K562 (cell line): ENCODE data around the gene RNF121. TPM values are rescaled to one million over a fixed set of nuclear protein-coding genes. Genes with fewer than 3 reads are reported as not detected.
A peak's percentile ranks its signal among the peaks of the same experiment; 100 is the strongest.

Experiments
- CCNT2 ChIP-seq: IDR thresholded peaks from 2 replicates; pipeline ENCODE4 v1.6.1; 2011; ENCODE audit warnings: borderline replicate concordance, low read depth, mild to moderate bottlenecking, moderate library complexity, mixed read lengths, low read length; ENCODE audit not compliant: insufficient read length; ENCODE audit errors: extremely low read depth
- ELF2 ChIP-seq: fragments of 250-450 bp; sonication (Bioruptor Pico); IDR thresholded peaks from 2 replicates; pipeline ENCODE4 v1.5.0; 2021; ENCODE audit warnings: mild to moderate bottlenecking
- FOXJ2 ChIP-seq: fragments of 200-800 bp; sonication (Bioruptor generic); IDR thresholded peaks from 2 replicates; pipeline ENCODE4 v1.6.1; 2016; ENCODE audit warnings: missing genetic modification characterization, missing compliant biosample characterization
- HDAC1 ChIP-seq, 2 experiments: fragments of 450-650 bp; IDR thresholded peaks; 2 replicates each; pipeline ENCODE4 v1.6.1; 2016 to 2017; ENCODE audit warnings: inconsistent platforms in 1 of 2, mild to moderate bottlenecking in 1 of 2, moderate library complexity in 1 of 2
- HINFP ChIP-seq: fragments of 450-650 bp; conservative IDR thresholded peaks from 2 replicates; pipeline ENCODE4 v1.6.1; 2016; ENCODE audit warnings: missing genetic modification characterization, low read depth, mild to moderate bottlenecking, control low read depth, missing compliant biosample characterization
- ILK ChIP-seq: fragments of 450-650 bp; IDR thresholded peaks from 2 replicates; pipeline ENCODE4 v1.6.1; 2016; ENCODE audit warnings: missing genetic modification characterization, low read depth, mild to moderate bottlenecking, missing compliant biosample characterization, moderate library complexity, borderline replicate concordance
- MEF2D ChIP-seq: conservative IDR thresholded peaks from 2 replicates; pipeline ENCODE4 v1.6.1; 2016; ENCODE audit warnings: low read depth, missing genetic modification characterization, missing compliant biosample characterization
- MYC ChIP-seq, 2 experiments: fragments of 250-450 bp in 1 of 2; sonication (Bioruptor Pico) in 1 of 2; IDR thresholded peaks; 2 replicates each; pipeline versions ENCODE4 v1.5.1 to v1.6.1; 2012 to 2021; ENCODE audit warnings: low read depth in 2 of 2, borderline replicate concordance in 1 of 2, improper control_type of control experiment in 1 of 2, low read length in 1 of 2, mild to moderate bottlenecking in 1 of 2, moderate library complexity in 1 of 2
- NFRKB ChIP-seq: fragments of 450-650 bp; IDR thresholded peaks from 2 replicates; pipeline ENCODE4 v1.6.1; 2016; ENCODE audit warnings: low read depth
- NR2C2 ChIP-seq, 2 experiments: fragments of 200-800 bp in 1 of 2; sonication (Bioruptor generic) in 1 of 2; sonication (generic) in 1 of 2; formaldehyde crosslinking in 1 of 2; IDR thresholded peaks; 2 replicates each; pipeline versions ENCODE4 v1.6.1 to v1.8.0; 2016 to 2022; ENCODE audit warnings: mild to moderate bottlenecking in 1 of 2, missing compliant biosample characterization in 1 of 2, missing genetic modification characterization in 1 of 2, missing genetic modification reagents in 1 of 2
- PTBP1 ChIP-seq: fragments of 200-400 bp; formaldehyde crosslinking; IDR thresholded peaks from 2 replicates; pipeline ENCODE4 v1.6.1; 2017; ENCODE audit warnings: low read depth, low read length
- SNRNP70 ChIP-seq: fragments of 200-400 bp; formaldehyde crosslinking; optimal IDR thresholded peaks from 2 replicates; pipeline ENCODE3; 2017; ENCODE audit warnings: low read depth, low read length
- SREBF1 ChIP-seq: fragments of 150-350 bp; IDR thresholded peaks from 2 replicates; pipeline ENCODE4 v1.6.1; 2014; ENCODE audit warnings: antibody characterized with exemption, low read depth, low read length, borderline replicate concordance
- SUPT5H ChIP-seq: fragments of 450-650 bp; IDR thresholded peaks from 2 replicates; pipeline ENCODE4 v1.6.1; 2016
- TRIM28 ChIP-seq: fragments of 450-650 bp; IDR thresholded peaks from 2 replicates; pipeline ENCODE4 v1.6.1; 2017
- ZBTB7A ChIP-seq: IDR thresholded peaks from 2 replicates; pipeline ENCODE4 v1.6.1; 2011; ENCODE audit warnings: low read depth, mild to moderate bottlenecking, low read length, moderate library complexity, borderline replicate concordance; ENCODE audit not compliant: control insufficient read depth
- polyA plus RNA-seq, 8 experiments: library from polyadenylated mRNA; depleted of rRNA in 4 of 8; stranded (reverse) in 5 of 8; unstranded in 3 of 8; fragments of >200 nt; fragmentation: Nextera tagmentation in 2 of 8; fragmentation: Illumina TruSeq in 1 of 8; extraction: Ambion mirVana in 2 of 8; extraction: Trizol in 1 of 8; gene quantifications; 2 replicates each; pipeline versions ENCODE4 v1.2.1 to v1.2.3, GENCODE V29; 2011 to 2014; ENCODE audit warnings: inconsistent platforms in 1 of 8, missing spikeins in 1 of 8
- total RNA-seq, 7 experiments: library from RNA; depleted of rRNA in 6 of 7; stranded (reverse); fragments of >200 nt in 6 of 7; fragmentation: Illumina TruSeq in 2 of 7; extraction: Trizol in 2 of 7; gene quantifications; 2 replicates each; pipeline versions ENCODE4 v1.2.1 to v1.2.3, GENCODE V29; 2011 to 2021; ENCODE audit warnings: low replicate concordance in 1 of 7
- TF ChIP-seq, protein P1 (sequence below): fragments of 250-450 bp; sonication (Bioruptor Pico); IDR thresholded peaks from 2 replicates; pipeline ENCODE4 v1.5.0; 2020; ENCODE audit warnings: mild to moderate bottlenecking, borderline replicate concordance
- TF ChIP-seq, protein P2 (sequence below), 2 experiments: fragments of 450-650 bp; IDR thresholded peaks; 2 replicates each; pipeline ENCODE4 v1.6.1; 2016
- TF ChIP-seq, protein P3 (sequence below): fragments of 250-450 bp; sonication (Bioruptor Pico); IDR thresholded peaks from 2 replicates; pipeline ENCODE4 v1.4.0; 2020; ENCODE audit warnings: mild to moderate bottlenecking, moderate library complexity

The RNF121 gene
- total and polyA plus RNA-seq, 9 of the 15 experiments (the other 6 are each of a cell fraction or from before 2014, with no cell fraction given): 8.0 to 63.4 (median 20.5) TPM

DNA sequence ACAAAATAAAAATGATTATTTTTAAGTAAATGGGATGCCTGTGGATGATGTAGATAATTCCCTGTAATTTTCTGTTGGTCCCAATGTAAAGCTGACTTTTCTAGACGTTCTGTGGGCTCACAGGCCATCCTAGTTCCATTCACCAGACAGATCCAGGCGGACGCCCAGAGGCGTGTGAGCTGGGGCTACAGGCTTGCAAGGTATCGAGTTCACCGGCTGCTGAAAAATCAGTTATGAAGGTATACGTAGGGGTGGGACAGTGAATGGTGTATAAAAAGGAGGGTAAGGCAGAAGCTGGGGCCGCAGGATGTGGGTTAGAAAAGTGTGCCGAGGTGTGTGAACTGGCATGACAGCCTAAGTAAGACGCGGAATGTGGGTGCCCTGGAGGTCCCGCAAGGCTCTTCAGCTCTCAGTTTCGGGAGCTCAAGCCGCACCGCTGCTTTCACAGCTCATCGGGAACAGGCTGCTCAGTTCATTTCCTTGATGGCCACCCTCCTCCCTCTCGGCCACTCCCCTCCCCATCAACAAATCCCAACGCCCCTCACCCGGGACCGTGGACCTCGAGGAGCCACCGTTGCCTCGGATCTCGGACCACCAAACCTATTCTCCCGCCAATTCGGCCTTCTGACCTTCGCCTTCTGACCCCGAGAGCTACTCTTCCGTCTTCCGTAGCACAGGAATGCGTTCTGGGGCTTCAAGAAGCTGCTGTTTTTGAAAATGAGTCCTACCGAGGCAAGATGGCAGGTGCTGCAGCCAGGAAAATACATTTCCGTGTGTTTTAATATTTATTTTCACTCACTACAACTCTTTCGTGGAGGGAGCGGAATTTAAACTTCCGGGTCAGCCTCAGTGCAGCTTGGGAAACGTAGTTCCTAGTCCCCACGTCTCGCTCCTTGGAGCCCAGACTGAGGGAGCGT is 768 bp upstream of the RNF121 start, which contains the start of gene XNDC1N (continued):
- TF ChIP-seq, protein P1, sequence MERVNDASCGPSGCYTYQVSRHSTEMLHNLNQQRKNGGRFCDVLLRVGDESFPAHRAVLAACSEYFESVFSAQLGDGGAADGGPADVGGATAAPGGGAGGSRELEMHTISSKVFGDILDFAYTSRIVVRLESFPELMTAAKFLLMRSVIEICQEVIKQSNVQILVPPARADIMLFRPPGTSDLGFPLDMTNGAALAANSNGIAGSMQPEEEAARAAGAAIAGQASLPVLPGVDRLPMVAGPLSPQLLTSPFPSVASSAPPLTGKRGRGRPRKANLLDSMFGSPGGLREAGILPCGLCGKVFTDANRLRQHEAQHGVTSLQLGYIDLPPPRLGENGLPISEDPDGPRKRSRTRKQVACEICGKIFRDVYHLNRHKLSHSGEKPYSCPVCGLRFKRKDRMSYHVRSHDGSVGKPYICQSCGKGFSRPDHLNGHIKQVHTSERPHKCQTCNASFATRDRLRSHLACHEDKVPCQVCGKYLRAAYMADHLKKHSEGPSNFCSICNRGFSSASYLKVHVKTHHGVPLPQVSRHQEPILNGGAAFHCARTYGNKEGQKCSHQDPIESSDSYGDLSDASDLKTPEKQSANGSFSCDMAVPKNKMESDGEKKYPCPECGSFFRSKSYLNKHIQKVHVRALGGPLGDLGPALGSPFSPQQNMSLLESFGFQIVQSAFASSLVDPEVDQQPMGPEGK: no peak
- TF ChIP-seq MEF2D (tag) (0 out of 2 replicates have a peak, but pooled peaks have one; percentile 46), SNRNP70 (no peak), NFRKB (peak; percentile 81; the same call in 1 of the 2 replicates), SREBF1 (0 out of 2 replicates have a peak, but pooled peaks have one; percentile 19), SUPT5H (peak; percentile 77), HINFP (tag) (no peak), NR2C2 (CRISPR knock-in tag; IDR thresholded peaks at IDR 0.05) (peak; percentile 98), NR2C2 (tag; IDR thresholded peaks at IDR 0.05) (peak; percentile 100), TRIM28 (no peak), MYC (IDR thresholded peaks at IDR 0.05; ENCODE audit: low read depth, low read length) (peak; percentile 62), MYC (CRISPR knock-in tag; IDR thresholded peaks at IDR 0.05; ENCODE audit: borderline replicate concordance, low read depth) (no peak), ELF2 (CRISPR knock-in tag) (peak; percentile 91), ZBTB7A (0 out of 2 replicates have a peak, but pooled peaks have one; percentile 10), FOXJ2 (tag) (peak; percentile 30; the same call in 1 of the 2 replicates), PTBP1 (no peak), HDAC1 (IDR thresholded peaks at IDR 0.05) (peak in 1 of 2 experiments; percentile 72; a peak in 2 of 4 replicates), ILK (tag) (no peak), CCNT2 (no peak)
- TF ChIP-seq, protein P2, sequence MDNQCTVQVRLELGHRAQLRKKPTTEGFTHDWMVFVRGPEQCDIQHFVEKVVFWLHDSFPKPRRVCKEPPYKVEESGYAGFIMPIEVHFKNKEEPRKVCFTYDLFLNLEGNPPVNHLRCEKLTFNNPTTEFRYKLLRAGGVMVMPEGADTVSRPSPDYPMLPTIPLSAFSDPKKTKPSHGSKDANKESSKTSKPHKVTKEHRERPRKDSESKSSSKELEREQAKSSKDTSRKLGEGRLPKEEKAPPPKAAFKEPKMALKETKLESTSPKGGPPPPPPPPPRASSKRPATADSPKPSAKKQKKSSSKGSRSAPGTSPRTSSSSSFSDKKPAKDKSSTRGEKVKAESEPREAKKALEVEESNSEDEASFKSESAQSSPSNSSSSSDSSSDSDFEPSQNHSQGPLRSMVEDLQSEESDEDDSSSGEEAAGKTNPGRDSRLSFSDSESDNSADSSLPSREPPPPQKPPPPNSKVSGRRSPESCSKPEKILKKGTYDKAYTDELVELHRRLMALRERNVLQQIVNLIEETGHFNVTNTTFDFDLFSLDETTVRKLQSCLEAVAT (IDR thresholded peaks at IDR 0.05): 0 out of 4 replicates have a peak, but pooled peaks have one; percentile 35 to 64
- TF ChIP-seq, protein P3, sequence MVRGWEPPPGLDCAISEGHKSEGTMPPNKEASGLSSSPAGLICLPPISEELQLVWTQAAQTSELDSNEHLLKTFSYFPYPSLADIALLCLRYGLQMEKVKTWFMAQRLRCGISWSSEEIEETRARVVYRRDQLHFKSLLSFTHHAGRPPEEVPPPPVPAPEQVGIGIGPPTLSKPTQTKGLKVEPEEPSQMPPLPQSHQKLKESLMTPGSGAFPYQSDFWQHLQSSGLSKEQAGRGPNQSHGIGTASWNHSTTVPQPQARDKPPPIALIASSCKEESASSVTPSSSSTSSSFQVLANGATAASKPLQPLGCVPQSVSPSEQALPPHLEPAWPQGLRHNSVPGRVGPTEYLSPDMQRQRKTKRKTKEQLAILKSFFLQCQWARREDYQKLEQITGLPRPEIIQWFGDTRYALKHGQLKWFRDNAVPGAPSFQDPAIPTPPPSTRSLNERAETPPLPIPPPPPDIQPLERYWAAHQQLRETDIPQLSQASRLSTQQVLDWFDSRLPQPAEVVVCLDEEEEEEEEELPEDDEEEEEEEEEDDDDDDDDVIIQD (CRISPR knock-in tag): no peak
